ENCODE data around the gene LTBP1.
"Not testable (repeated sequence)": the region's sequence is repeated elsewhere in the genome, so short reads cannot be mapped to it uniquely, and the experiment has no call there.

The LTBP1 gene

GRCh38 chr2:33042819-33043218 lies 96.1 kb downstream of the LTBP1 start:
- DNase-seq (ENCODE audit: low read depth in 2 of 2), result no peak

GRCh38 chr2:33047939-33048338 lies 101.2 kb downstream of the LTBP1 start:
- DNase-seq (ENCODE audit: low read depth in 2 of 2), result no peak

- no peak for DNase-seq (ENCODE audit: low read depth in 2 of 2)
These were observed 105.0 kb downstream of the LTBP1 start for GRCh38 chr2:33051586-33052360.

- no peak for DNase-seq (ENCODE audit: low read depth in 2 of 2)
These were observed 105.6 kb downstream of the LTBP1 start for GRCh38 chr2:33052361-33052735.

- DNase-seq (ENCODE audit: low read depth in 2 of 2), result not testable (repeated sequence)
These were observed 106.0 kb downstream of the LTBP1 start for GRCh38 chr2:33052795-33053194.

- no peak for DNase-seq (ENCODE audit: low read depth in 2 of 2)
These were observed 109.4 kb downstream of the LTBP1 start for GRCh38 chr2:33056170-33056569.

- not testable (repeated sequence) for DNase-seq (ENCODE audit: low read depth in 2 of 2)
These were observed 110.7 kb downstream of the LTBP1 start for GRCh38 chr2:33057307-33058028.

- no peak for DNase-seq (ENCODE audit: low read depth in 2 of 2)
These were observed 112.1 kb downstream of the LTBP1 start for GRCh38 chr2:33058716-33059470.

- no peak for DNase-seq (ENCODE audit: low read depth in 2 of 2)
These were observed 112.9 kb downstream of the LTBP1 start for GRCh38 chr2:33059471-33060156.

- no peak for DNase-seq (ENCODE audit: low read depth in 2 of 2)
These were observed 113.7 kb downstream of the LTBP1 start for GRCh38 chr2:33060405-33060804.

GRCh38 chr2:33062665-33063250 lies 116.0 kb downstream of the LTBP1 start:
- no peak for DNase-seq (ENCODE audit: low read depth in 2 of 2)

- no peak for DNase-seq (ENCODE audit: low read depth in 2 of 2)
These were observed 117.6 kb downstream of the LTBP1 start for GRCh38 chr2:33064349-33064801.

- no peak for DNase-seq (ENCODE audit: low read depth in 2 of 2)
These were observed 120.8 kb downstream of the LTBP1 start for GRCh38 chr2:33067598-33067997.

- no peak for DNase-seq (ENCODE audit: low read depth in 2 of 2)
These were observed 121.5 kb downstream of the LTBP1 start for GRCh38 chr2:33068261-33068660.

- DNase-seq (ENCODE audit: low read depth in 2 of 2), result peak in 1 of 2 donors; percentile 5
These were observed 123.3 kb downstream of the LTBP1 start for GRCh38 chr2:33069894-33070651.

- no peak for DNase-seq (ENCODE audit: low read depth in 2 of 2)
These were observed 124.8 kb downstream of the LTBP1 start for GRCh38 chr2:33071591-33071990.

- no peak for DNase-seq (ENCODE audit: low read depth in 2 of 2)
These were observed 125.9 kb downstream of the LTBP1 start for GRCh38 chr2:33072614-33073013.

- no peak for DNase-seq (ENCODE audit: low read depth in 2 of 2)
These were observed 126.3 kb downstream of the LTBP1 start for GRCh38 chr2:33073018-33073417.

GRCh38 chr2:33074197-33074596 lies 127.4 kb downstream of the LTBP1 start:
- no peak for DNase-seq (ENCODE audit: low read depth in 2 of 2)

GRCh38 chr2:33077311-33077710 lies 130.6 kb downstream of the LTBP1 start:
- DNase-seq (ENCODE audit: low read depth in 2 of 2), result no peak

- peak in 1 of 2 donors; percentile 12 for DNase-seq (ENCODE audit: low read depth in 2 of 2)
These were observed 131.1 kb downstream of the LTBP1 start for GRCh38 chr2:33077844-33078243.

Measured in stimulated activated CD8-positive, alpha-beta memory T cell treated with anti-CD3 and anti-CD28 coated beads, Interleukin-7, amount 100 ng/mL, for 4 hours (primary cell).